ENCODE data around the gene PTH.

The PTH gene

GRCh38 chr11:13495929-13496328 is at the start of gene PTH:
Gene PTH, minus strand, starts transcription at chr11:13495997. Its CDS starts 3,142 bp downstream, at chr11:13492855.
- DNase-seq (ENCODE audit: insufficient read length, low spot score) = no peak
- no peak for FAIRE-seq

- DNase-seq (ENCODE audit: insufficient read length, low spot score) = no peak
- no peak for FAIRE-seq
These were observed 42.2 kb upstream of the PTH start for GRCh38 chr11:13538044-13538443.

GRCh38 chr11:13535819-13536218 is 40.0 kb upstream of the PTH start:
- DNase-seq (ENCODE audit: insufficient read length, low spot score) = no peak
- FAIRE-seq = no peak

GRCh38 chr11:13534358-13534757 is 38.6 kb upstream of the PTH start:
- DNase-seq (ENCODE audit: insufficient read length, low spot score) (no peak), FAIRE-seq (no peak)

GRCh38 chr11:13525257-13525656 is 29.5 kb upstream of the PTH start:
- no peak for DNase-seq (ENCODE audit: insufficient read length, low spot score)
- no peak for FAIRE-seq

- DNase-seq (ENCODE audit: insufficient read length, low spot score) (no peak), FAIRE-seq (no peak)
These were observed 7.6 kb upstream of the PTH start for GRCh38 chr11:13503393-13503792.

GRCh38 chr11:13502492-13502891 is 6.7 kb upstream of the PTH start:
- DNase-seq (ENCODE audit: insufficient read length, low spot score) (no peak), FAIRE-seq (no peak)

GRCh38 chr11:13494051-13494450 is 1.7 kb downstream of the PTH start:
- FAIRE-seq = no peak
- no peak for DNase-seq (ENCODE audit: insufficient read length, low spot score)

- DNase-seq (ENCODE audit: insufficient read length, low spot score) (peak; percentile 28), FAIRE-seq (peak; percentile 80)
These were observed 8.2 kb downstream of the PTH start for GRCh38 chr11:13487661-13488030.

- FAIRE-seq (no peak), DNase-seq (ENCODE audit: insufficient read length, low spot score) (no peak)
These were observed 8.7 kb downstream of the PTH start for GRCh38 chr11:13486926-13487660.

GRCh38 chr11:13480198-13480597 is 15.6 kb downstream of the PTH start:
- DNase-seq (ENCODE audit: insufficient read length, low spot score) (no peak), FAIRE-seq (no peak)

GRCh38 chr11:13479688-13480087 is 16.1 kb downstream of the PTH start:
- FAIRE-seq (no peak), DNase-seq (ENCODE audit: insufficient read length, low spot score) (no peak)

GRCh38 chr11:13475091-13475490 is 20.7 kb downstream of the PTH start:
- DNase-seq (ENCODE audit: insufficient read length, low spot score) (no peak), FAIRE-seq (no peak)

- no peak for DNase-seq (ENCODE audit: insufficient read length, low spot score)
- FAIRE-seq = no peak
These were observed 22.6 kb downstream of the PTH start for GRCh38 chr11:13473013-13473722.

GRCh38 chr11:13468750-13469149 is 27.0 kb downstream of the PTH start:
- DNase-seq (ENCODE audit: insufficient read length, low spot score) = no peak
- FAIRE-seq = no peak

GRCh38 chr11:13465909-13466371 is 29.9 kb downstream of the PTH start:
- DNase-seq (ENCODE audit: insufficient read length, low spot score) (no peak), FAIRE-seq (peak; percentile 68)

- no peak for DNase-seq (ENCODE audit: insufficient read length, low spot score)
- no peak for FAIRE-seq
These were observed 32.0 kb downstream of the PTH start for GRCh38 chr11:13463779-13464290.

- FAIRE-seq (peak; percentile 91), DNase-seq (ENCODE audit: insufficient read length, low spot score) (peak; percentile 74)
These were observed 32.7 kb downstream of the PTH start, which contains the start of gene BTBD10 for GRCh38 chr11:13462901-13463778. Gene BTBD10, minus strand, starts transcription at chr11:13463222. Its CDS starts 18,098 bp downstream, at chr11:13445124.

GRCh38 chr11:13462311-13462900 is 33.4 kb downstream of the PTH start:
- DNase-seq (ENCODE audit: insufficient read length, low spot score) (no peak), FAIRE-seq (peak; percentile 76)

GRCh38 chr11:13461291-13461690 is 34.5 kb downstream of the PTH start:
- no peak for DNase-seq (ENCODE audit: insufficient read length, low spot score)
- no peak for FAIRE-seq

All from GM19239 (cell line).